VCaP (cell line): Measurements from ENCODE around the gene HIGD1A.

Source experiments
- H3K27ac ChIP-seq: fragments of 450-650 bp; 2 replicates; pipeline ENCODE4 v1.5.1; 2017
- TF ChIP-seq, protein P1 (sequence below): fragments of 450-650 bp; conservative IDR thresholded peaks from 2 replicates; pipeline ENCODE4 v1.5.1; 2017; ENCODE audit warnings: mild to moderate bottlenecking, moderate library complexity

The HIGD1A gene

DNA sequence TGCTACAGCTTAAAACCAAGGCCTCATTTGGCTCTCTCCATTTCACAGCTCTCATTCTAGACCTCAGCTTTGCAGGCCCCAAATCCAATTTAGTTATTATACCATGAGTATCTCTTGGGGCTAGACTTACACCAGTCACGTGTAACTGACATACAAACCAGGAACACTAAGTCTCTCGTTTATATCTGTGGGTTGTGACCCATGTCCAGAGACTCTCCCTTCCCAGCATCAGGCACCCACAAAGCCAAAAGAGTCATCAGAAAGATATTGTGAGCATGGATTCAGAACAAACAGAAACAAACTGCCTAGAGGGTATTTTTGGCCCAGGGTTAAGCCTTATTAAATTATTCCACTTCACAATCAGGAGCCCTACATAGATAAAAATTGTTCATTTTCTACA lies 25.6 kb downstream of the HIGD1A start:
- TF ChIP-seq, protein P1, sequence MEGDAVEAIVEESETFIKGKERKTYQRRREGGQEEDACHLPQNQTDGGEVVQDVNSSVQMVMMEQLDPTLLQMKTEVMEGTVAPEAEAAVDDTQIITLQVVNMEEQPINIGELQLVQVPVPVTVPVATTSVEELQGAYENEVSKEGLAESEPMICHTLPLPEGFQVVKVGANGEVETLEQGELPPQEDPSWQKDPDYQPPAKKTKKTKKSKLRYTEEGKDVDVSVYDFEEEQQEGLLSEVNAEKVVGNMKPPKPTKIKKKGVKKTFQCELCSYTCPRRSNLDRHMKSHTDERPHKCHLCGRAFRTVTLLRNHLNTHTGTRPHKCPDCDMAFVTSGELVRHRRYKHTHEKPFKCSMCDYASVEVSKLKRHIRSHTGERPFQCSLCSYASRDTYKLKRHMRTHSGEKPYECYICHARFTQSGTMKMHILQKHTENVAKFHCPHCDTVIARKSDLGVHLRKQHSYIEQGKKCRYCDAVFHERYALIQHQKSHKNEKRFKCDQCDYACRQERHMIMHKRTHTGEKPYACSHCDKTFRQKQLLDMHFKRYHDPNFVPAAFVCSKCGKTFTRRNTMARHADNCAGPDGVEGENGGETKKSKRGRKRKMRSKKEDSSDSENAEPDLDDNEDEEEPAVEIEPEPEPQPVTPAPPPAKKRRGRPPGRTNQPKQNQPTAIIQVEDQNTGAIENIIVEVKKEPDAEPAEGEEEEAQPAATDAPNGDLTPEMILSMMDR, result no peak
- H3K27ac ChIP-seq, result no peak overlapping the region

DNA sequence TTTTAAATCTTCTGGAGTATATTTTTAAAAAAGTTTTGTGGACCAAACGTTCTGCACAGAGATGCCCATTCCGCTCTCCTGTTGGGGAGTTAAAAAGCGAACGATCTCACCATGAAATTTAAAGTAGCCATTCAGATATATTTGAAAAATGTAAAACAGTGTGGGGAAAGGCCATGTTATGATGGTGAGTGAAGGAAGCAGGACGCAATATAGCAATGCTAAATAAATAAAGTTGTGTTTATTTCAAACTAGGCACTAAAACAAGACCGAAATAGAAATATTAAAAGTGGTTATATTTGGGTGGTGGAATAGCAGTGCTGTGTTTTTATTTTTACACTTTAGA lies 30.9 kb downstream of the HIGD1A start:
- no peak overlapping the region for H3K27ac ChIP-seq
- TF ChIP-seq, protein P1, result no peak

DNA sequence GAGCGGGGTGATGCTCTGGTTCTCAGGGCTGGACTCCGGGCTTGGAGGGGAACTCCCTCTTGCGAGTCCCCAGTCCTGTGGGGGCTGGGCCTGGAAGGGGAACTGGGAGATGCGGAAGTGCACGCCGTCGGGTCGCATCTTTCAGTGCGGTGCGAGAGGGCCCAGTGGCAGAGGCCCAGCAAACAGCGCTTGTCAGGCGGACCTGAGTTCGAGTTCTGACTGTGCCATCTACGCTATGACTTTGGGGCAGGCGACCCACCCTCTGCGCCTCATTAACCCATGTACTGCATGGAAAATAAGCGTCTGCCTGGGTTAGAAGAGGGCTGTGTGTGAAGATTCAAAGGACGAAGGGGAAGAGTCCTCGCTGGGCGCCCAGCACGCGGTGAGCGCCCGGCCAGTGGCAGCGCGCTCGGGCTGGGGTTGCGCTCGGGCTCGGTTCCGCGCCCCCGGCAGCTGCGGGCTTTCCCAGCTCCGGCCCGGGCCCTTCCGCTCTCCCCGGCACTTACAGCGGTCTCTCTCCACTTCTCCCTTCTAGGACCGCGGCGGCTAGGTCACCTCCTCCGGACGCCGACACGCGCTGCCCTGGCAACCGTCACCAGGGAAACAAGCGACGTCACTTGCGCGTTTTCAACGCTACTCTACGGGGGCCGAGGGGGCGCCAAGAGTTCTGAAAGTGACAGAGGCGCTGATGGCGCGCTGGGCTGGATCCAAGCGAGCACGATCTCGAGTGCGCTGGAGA lies 31.5 kb downstream of the HIGD1A start, which contains the start of gene CCDC13:
CCDC13 (minus strand) TSS at position 584 of the 739 bp plus-strand sequence. CDS start 14,908 bp downstream, outside the sequence.
- H3K27ac ChIP-seq, result no peak within 1 kb of the TSS
- TF ChIP-seq, protein P1, result no peak

DNA sequence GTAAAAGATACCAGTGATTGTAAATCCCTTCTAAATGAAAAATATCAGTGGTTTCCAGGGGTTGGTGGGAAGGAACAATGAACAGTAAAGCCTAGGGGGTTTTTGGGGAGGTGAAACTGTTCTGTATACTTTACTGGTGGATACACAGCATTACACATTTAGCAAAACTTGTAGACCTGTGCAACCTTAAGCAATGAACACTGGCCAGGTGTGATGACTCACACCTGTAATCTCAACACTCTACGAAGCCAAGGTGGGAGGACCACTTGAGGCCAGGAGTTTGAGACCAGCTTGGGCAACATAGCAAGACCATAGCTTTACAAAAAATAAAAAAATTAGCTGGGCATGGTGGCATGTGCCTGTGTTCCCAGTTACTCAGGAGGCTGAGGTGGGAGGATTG lies 33.0 kb downstream of the HIGD1A start:
- H3K27ac ChIP-seq, result no peak overlapping the region
- TF ChIP-seq, protein P1, result no peak

DNA sequence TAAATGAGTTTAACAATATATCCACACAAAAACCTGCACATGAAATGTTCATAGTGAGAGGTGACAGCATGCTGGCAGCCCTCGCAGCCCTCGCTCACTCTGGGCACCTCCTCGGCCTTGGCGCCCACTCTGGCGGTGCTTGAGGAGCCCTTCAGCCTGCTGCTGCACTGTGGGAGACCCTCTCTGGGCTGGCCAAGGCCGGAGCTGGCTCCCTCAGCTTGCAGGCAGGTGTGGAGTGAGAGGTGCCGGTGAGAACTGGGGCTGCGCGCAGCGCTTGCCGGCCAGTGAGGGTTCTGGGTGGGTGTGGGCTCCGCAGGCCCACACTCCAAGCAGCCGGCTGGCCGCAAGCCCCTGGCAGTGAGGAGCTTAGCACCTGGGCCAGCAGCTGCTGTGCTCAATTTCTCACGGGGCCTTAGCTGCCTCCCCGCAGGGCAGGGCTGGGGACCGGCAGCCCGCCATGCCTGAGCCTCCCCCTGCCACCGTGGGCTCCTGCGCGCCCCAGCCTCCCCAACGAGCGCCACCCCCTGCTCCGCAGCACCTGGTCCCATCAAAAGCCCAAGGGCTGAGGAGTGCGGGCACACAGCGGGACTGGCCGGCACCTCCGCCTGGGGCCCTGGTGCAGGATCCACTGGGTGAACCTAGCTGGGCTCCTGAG lies 34.7 kb downstream of the HIGD1A start:
- TF ChIP-seq, protein P1, result no peak
- H3K27ac ChIP-seq, result no peak overlapping the region

DNA sequence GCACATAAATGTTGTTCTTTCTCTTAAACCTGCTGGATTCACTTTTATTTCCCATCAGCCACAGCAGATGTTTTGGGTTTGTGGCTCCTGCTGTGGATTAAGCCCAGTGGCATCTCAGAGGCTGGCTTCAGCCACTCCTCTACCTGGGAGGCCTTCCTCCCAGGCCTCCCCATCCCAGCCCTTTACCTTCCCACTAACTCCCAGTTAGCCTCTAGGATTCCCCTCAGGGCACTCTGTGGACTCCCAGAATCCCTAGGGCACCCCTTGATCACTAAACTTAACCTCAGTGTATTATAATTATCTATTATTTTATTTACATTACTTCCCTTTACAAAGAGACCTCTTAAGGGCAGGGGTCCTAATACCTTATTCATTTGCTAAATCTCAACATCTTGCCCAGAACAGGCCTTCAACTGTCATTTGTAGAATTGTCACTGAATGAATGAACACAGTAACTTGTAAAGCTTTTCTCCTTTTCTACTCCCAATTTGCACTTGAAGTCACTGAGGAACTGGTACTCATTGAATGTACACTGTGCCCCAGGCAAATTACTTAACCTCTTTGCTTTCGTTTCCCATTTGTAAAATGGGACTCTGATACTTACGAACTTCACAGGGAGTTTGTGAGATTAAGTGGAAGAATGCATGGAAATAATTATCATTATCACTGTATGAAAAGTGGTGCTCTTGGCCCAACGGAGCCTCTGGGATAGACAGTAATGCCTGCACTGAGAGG lies 39.6 kb downstream of the HIGD1A start:
- H3K27ac ChIP-seq, result no peak overlapping the region
- TF ChIP-seq, protein P1, result no peak

DNA sequence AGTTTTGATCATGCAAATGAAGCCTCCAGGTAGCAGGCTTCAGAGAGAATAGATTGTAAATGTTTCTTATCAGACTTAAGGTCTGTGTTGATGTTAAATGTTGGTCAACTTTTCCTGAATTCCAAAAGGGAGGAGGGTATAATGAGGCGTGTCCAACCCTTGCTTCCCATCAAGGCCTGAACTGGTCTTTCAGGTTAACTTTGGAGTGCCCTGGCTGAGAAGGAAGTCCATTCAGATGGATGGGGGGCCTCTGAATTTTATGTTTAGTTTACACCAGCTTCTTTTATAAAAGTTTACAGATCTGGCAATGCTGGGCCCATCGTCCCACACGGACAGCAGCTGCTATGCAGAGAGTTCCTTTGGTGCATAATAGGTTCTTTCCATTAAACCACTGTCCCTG lies 40.2 kb downstream of the HIGD1A start:
- TF ChIP-seq, protein P1, result no peak
- H3K27ac ChIP-seq, result no peak overlapping the region
